KG1 (cell line): Measurements from ENCODE around the gene FUT2.

Experiments
- DNase-seq: peaks from one replicate; lab custom pipeline; 2025; lab: John Stamatoyannopoulos, UW

Gene FUT2

GRCh38 chr19:48751845-48752495 is 56.2 kb downstream of the FUT2 start:
- no peak for DNase-seq

GRCh38 chr19:48752496-48753365 is 57.0 kb downstream of the FUT2 start, which contains the start of gene FUT1:
FUT1 (minus strand) TSS chr19:48752641; CDS start chr19:48751281, 1,360 bp downstream.
- no peak for DNase-seq

GRCh38 chr19:48755084-48755641 is 59.4 kb downstream of the FUT2 start, which contains the start of gene FGF21:
FGF21 (plus strand) TSS chr19:48755524; CDS start chr19:48756237, 713 bp downstream.
- DNase-seq = no peak
